Peyer's patch (tissue), 4 donors: ENCODE data around the gene LAPTM5. TPM values are rescaled to one million over a fixed set of nuclear protein-coding genes. Genes with fewer than 3 reads are reported as not detected.
A peak's percentile ranks its signal among the peaks of the same experiment; 100 is the strongest.
"Not testable (repeated sequence)": the region's sequence is repeated elsewhere in the genome, so short reads cannot be mapped to it uniquely, and the experiment has no call there.

Experiments used
- DNase-seq, 3 donors: peaks; one replicate each; pipeline ENCODE4 v3.0.0-alpha.2; 2017 to 2019
- H3K27ac ChIP-seq, 4 donors: fragments of 200-600 bp; sonication (generic); one replicate each; pipeline ENCODE4 v1.5.1; 2016 to 2019
- H3K27me3 ChIP-seq, 2 donors: fragments of 200-600 bp; sonication (generic); one replicate each; pipeline ENCODE4 v1.5.1; 2019
- H3K36me3 ChIP-seq, 3 donors: fragments of 200-600 bp; sonication (generic); one replicate each; pipeline ENCODE4 v1.5.1; 2016 to 2019
- H3K4me1 ChIP-seq, 4 donors: fragments of 200-600 bp; sonication (generic); one replicate each; pipeline ENCODE4 v1.5.1; 2016 to 2019
- H3K4me3 ChIP-seq, 4 donors: fragments of 200-600 bp; sonication (generic); 1 replicate in 3 of 4; 2 replicates in 1 of 4; pipeline ENCODE4 v1.5.1; 2016 to 2019; ENCODE audit warnings: mild to moderate bottlenecking in 1 of 4
- H3K9me3 ChIP-seq, 4 donors: fragments of 200-600 bp; sonication (generic); one replicate each; pipeline ENCODE4 v1.5.1; 2016 to 2019; ENCODE audit warnings: mild to moderate bottlenecking in 1 of 4
- POLR2A ChIP-seq, 2 donors: fragments of 450-650 bp; IDR thresholded peaks; one replicate each; pipeline ENCODE4 v1.5.1; 2017; ENCODE audit warnings: antibody characterized with exemption in 2 of 2, mild to moderate bottlenecking in 2 of 2, moderate library complexity in 2 of 2
- total RNA-seq, 4 donors: library from RNA; depleted of rRNA; stranded (reverse); fragments of >200 nt; gene quantifications; one replicate each; pipeline ENCODE4 v1.1.0, GENCODE V29; 2016
- TF ChIP-seq, protein P1 (sequence below), 6 experiments: fragments of 450-650 bp in 4 of 6; fragments of 200-600 bp in 2 of 6; sonication (generic) in 1 of 6; IDR thresholded peaks; one replicate each; pipeline ENCODE4 v1.5.1; 2017 to 2019; ENCODE audit warnings: antibody characterized with exemption in 6 of 6, mild to moderate bottlenecking in 3 of 6, moderate library complexity in 1 of 6

The LAPTM5 gene
- total RNA-seq, 4 donors from 2014 or later = 10.3 to 77.6 (median 18.3) TPM

DNA sequence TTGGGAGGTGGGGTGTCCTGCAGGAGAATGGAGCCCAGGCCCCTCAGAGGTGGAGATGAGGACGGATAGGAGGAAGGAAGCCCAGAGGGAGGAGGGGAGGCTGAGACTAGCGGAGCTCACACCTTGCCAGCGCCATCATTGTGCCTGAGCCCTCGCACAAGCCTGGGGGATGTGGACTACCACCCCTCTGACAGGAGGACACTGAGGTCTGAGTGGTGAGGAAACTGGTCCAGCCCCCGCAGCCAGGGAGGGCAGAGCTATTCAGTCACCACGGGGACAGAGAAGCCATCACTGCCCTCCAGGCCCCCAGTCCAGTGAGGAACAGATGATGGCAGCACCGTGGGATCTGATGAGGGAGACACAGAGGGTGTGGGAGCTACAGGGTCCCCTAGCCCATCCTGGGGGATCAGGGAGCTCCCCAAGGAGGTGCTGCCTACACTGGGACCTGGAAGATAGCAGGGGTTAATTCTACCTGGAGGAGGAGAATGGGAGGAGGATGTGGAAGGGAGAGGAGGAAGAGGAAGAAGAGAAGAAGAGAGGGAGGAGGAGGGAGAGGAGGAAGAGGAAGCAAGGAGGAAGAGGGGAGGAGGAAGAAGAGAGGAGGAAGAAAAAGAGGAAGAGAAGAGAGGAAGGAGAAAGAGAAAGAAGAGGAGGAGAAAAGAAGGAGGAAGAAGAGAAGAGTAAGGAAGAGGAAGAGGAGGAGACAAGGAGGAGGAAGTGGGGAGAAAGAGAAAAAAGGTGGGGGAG, 65.2 kb downstream of the LAPTM5 start:
- H3K9me3 ChIP-seq = no peaks in the 10 kb centered on the region
- no peak overlapping the region for H3K4me3 ChIP-seq
- H3K36me3 ChIP-seq = no peaks in the 10 kb centered on the region
- H3K27ac ChIP-seq = no peak overlapping the region
- peak in 2 of 3 donors; percentile 13 to 25 for DNase-seq
- H3K27me3 ChIP-seq = no peaks in the 10 kb centered on the region
- TF ChIP-seq, protein P1, sequence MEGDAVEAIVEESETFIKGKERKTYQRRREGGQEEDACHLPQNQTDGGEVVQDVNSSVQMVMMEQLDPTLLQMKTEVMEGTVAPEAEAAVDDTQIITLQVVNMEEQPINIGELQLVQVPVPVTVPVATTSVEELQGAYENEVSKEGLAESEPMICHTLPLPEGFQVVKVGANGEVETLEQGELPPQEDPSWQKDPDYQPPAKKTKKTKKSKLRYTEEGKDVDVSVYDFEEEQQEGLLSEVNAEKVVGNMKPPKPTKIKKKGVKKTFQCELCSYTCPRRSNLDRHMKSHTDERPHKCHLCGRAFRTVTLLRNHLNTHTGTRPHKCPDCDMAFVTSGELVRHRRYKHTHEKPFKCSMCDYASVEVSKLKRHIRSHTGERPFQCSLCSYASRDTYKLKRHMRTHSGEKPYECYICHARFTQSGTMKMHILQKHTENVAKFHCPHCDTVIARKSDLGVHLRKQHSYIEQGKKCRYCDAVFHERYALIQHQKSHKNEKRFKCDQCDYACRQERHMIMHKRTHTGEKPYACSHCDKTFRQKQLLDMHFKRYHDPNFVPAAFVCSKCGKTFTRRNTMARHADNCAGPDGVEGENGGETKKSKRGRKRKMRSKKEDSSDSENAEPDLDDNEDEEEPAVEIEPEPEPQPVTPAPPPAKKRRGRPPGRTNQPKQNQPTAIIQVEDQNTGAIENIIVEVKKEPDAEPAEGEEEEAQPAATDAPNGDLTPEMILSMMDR (IDR thresholded peaks at IDR 0.05) = no peak
- TF ChIP-seq POLR2A (IDR thresholded peaks at IDR 0.05) = no peak
- H3K4me1 ChIP-seq = no peaks in the 10 kb centered on the region

DNA sequence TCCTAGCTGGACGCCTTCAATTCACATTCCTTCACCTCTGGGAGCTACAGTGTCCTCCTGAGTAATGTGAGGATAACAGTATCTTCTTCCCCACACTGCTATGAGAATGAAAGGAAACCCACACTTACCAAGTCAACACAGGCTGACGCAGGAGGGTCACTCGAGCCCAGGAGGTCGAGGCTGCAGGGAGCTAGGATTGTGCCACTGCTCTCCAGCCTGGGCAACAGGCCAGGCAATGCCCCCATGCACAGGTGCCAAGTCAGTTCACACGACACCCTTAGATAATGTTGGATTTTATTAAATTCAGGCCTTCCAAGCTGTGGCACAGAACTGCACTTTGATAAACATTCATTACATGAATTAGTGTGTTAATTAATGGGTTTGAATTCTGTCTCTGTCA, 66.1 kb downstream of the LAPTM5 start:
- peak in 2 of 3 donors; percentile 6 to 15 for DNase-seq
- no peaks in the 10 kb centered on the region for H3K27me3 ChIP-seq
- H3K4me3 ChIP-seq = no peak overlapping the region
- no peak overlapping the region for H3K27ac ChIP-seq
- no peak for TF ChIP-seq POLR2A (IDR thresholded peaks at IDR 0.05)
- TF ChIP-seq, protein P1 (IDR thresholded peaks at IDR 0.05) = no peak
- H3K36me3 ChIP-seq = no peaks in the 10 kb centered on the region
- H3K9me3 ChIP-seq = no peaks in the 10 kb centered on the region
- no peaks in the 10 kb centered on the region for H3K4me1 ChIP-seq

DNA sequence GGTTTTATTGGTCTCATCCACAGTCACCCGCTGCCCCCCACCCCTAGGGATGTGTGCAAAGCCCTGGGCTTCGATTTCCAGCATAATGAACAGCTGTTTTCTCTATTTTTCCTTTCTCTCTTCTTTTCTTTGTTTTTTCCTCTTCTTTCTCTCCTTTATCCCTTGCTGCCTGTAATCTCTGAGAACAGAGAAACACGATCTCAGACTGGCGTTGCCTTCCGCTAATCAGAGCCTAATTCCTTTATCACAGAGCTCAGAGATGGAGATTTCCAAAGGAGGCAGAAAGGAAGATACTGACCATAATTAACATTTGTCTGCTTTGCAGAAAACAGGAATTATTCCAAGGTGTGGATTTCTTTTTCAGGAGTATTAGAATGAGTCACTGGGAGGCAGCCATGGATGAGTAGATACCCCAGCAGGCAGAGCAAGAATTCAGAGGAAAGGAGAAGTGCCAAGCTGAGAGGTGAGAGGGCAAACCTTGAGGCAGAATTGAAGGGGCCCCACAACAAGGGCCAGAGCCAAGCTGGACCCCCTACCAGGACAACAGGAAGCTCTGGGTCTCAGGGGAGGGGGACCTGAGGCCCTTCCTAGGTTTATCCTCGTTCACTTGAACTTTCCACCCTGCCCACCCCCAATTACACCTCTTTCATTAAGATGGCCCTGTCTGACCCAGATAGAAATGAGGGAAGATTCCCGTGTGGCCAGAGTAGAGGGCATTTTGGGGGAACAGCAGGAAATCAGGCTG, 67.5 kb downstream of the LAPTM5 start:
- H3K4me3 ChIP-seq = no peak overlapping the region
- TF ChIP-seq, protein P1 (IDR thresholded peaks at IDR 0.05) = no peak
- TF ChIP-seq POLR2A (IDR thresholded peaks at IDR 0.05) = no peak
- H3K36me3 ChIP-seq = no peaks in the 10 kb centered on the region
- no peaks in the 10 kb centered on the region for H3K9me3 ChIP-seq
- DNase-seq = peak in 2 of 3 donors; percentile 9 to 18
- peaks cover 0 to 2% of the 10 kb centered on the region in 2 donors for H3K27me3 ChIP-seq
- H3K27ac ChIP-seq = no peak overlapping the region
- peaks cover 0 to 3% (median 0%) of the 10 kb centered on the region in 4 donors for H3K4me1 ChIP-seq

DNA sequence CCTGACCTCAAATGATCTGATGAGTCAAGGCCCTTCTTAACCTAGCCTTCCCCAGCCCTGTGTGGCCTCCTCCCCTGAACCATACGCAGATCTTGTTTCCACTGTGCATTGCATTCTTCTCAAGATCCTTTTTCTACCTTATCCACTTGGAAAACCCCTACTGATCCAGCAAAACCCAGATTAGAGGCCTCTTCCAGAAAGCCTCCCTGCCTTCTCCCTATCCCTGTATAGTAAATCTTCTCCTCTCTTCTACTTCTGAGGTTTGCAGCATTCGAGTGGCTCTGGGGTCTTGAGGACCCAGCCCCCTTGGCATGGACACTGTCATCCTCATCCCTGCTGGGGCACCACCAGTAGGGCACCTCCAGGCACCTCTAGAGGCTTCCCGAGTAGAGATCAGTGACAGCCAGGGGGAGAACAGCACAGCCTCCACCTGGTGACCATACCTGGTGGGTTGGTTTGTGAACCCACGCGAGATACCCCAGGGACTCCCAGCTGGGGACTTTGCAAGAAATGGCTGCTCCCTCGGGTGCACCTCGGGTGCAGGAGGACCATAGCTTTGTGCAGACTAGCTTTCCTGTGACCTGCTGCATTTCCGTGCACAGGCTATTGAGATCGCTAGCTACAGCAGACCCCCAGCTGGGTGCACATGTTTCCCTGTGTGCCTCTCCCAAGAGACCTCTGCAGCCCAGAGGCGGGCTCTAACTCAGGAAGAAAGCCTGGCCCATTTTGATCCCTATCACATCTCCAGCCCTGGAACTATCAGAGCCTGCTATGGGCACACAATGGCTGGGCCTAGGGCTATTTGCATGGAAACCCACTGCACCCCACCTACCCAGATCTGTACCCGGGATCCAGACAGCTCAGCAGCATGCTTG, 68.4 kb downstream of the LAPTM5 start:
- DNase-seq = peak in 2 of 3 donors; percentile 33 to 34
- H3K4me3 ChIP-seq = no peak overlapping the region
- no peaks in the 10 kb centered on the region for H3K36me3 ChIP-seq
- peaks cover 0 to 7% (median 0%) of the 10 kb centered on the region in 4 donors for H3K4me1 ChIP-seq
- no peak for TF ChIP-seq POLR2A (IDR thresholded peaks at IDR 0.05)
- TF ChIP-seq, protein P1 (IDR thresholded peaks at IDR 0.05) = no peak
- no peak overlapping the region for H3K27ac ChIP-seq
- H3K27me3 ChIP-seq = peaks cover 0 to 9% of the 10 kb centered on the region in 2 donors
- H3K9me3 ChIP-seq = no peaks in the 10 kb centered on the region

DNA sequence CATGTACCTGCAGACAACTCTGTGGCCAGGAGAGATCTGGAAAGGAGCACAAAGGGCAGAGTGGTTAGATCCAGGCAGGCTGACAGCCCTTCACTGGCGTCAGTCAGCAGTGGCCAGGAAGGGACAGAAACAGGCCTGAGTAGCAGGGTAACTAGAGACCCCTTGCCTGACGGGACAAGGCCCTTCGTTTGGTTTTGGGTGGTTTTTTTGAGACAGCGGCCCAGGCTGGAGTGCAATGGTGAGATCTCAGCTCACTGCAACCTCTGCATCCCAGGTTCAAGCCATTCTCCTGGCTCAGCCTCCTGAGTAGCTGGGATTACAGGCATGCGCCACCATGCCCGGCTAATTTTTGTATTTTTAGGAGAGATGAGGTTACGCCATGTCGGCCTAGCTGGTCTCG, 69.1 kb downstream of the LAPTM5 start:
- not testable (repeated sequence) for H3K36me3 ChIP-seq, H3K9me3 ChIP-seq, H3K4me1 ChIP-seq, H3K27me3 ChIP-seq, H3K27ac ChIP-seq, H3K4me3 ChIP-seq
- DNase-seq = peak in 2 of 3 donors; percentile 18 to 31
